OCI-LY7 (cell line): ENCODE results near the gene MCM5. TPM values are rescaled to one million over a fixed set of nuclear protein-coding genes. Genes with fewer than 3 reads are reported as not detected.
A peak's percentile ranks its signal among the peaks of the same experiment; 100 is the strongest.

Source experiments
- BruUV-seq: library from RNA; stranded (reverse); fragments of 400-500 nt; replicated peaks from 2 replicates; lab custom pipeline; 2021; lab: Mats Ljungman, UMichigan
- CTCF ChIA-PET: fragments of 300-600 bp; sonication (Branson Sonifier 250); formaldehyde crosslinking; loops from one replicate; lab custom pipeline; 2022; ENCODE audit warnings: antibody characterized with exemption; ENCODE audit not compliant: unreplicated experiment; lab: Charles Lee
- POLR2A ChIA-PET: fragments of 300-600 bp; sonication (Branson Sonifier 250); formaldehyde crosslinking; loops from one replicate; lab custom pipeline; 2022; ENCODE audit warnings: antibody characterized with exemption; lab: Charles Lee
- DNase-seq: peaks from one replicate; pipeline ENCODE4 v3.0.0-alpha.2; 2015; ENCODE audit warnings: low spot score
- H2AFZ ChIP-seq: fragments of 200-600 bp; sonication (generic), shearing (Covaris generic); 2 replicates; pipeline ENCODE4 v1.6.1; 2014; ENCODE audit warnings: mild to moderate bottlenecking, antibody characterized with exemption, low read length, moderate library complexity
- H3K27ac ChIP-seq: fragments of 200-600 bp; sonication (generic); 2 replicates; pipeline ENCODE4 v1.5.1; 2014; ENCODE audit warnings: mixed run types, low read depth, mild to moderate bottlenecking, moderate library complexity, low read length, inconsistent platforms; ENCODE audit not compliant: poor library complexity, severe bottlenecking
- H3K36me3 ChIP-seq: fragments of 200-600 bp; sonication (generic); 2 replicates; pipeline ENCODE4 v1.6.1; 2014; ENCODE audit warnings: mild to moderate bottlenecking, antibody characterized with exemption, low read length, moderate library complexity, mixed read lengths; ENCODE audit not compliant: insufficient read depth
- H3K4me1 ChIP-seq: fragments of 200-600 bp; sonication (generic); 2 replicates; pipeline ENCODE4 v1.5.1; 2014; ENCODE audit warnings: mild to moderate bottlenecking, low read length; ENCODE audit not compliant: insufficient read depth, poor library complexity, severe bottlenecking
- H3K4me2 ChIP-seq: fragments of 200-600 bp; sonication (generic); 2 replicates; pipeline ENCODE4 v1.6.1; 2014; ENCODE audit warnings: mild to moderate bottlenecking, low read length
- H3K4me3 ChIP-seq: fragments of 200-600 bp; sonication (generic); 2 replicates; pipeline ENCODE4 v1.5.1; 2014; ENCODE audit warnings: mild to moderate bottlenecking, low read depth, low read length; ENCODE audit not compliant: poor library complexity, severe bottlenecking
- H3K79me2 ChIP-seq: fragments of 200-600 bp; sonication (generic); 2 replicates; pipeline ENCODE4 v1.6.1; 2016; ENCODE audit warnings: low read depth, mild to moderate bottlenecking, low read length, moderate library complexity, mixed read lengths; ENCODE audit not compliant: insufficient read depth
- H3K9me2 ChIP-seq: fragments of 200-600 bp; sonication (generic); 2 replicates; pipeline ENCODE4 v1.6.1; 2016; ENCODE audit warnings: mild to moderate bottlenecking, low read length, mixed read lengths; ENCODE audit not compliant: insufficient read depth
- H3K9me3 ChIP-seq: fragments of 200-600 bp; sonication (generic); 2 replicates; pipeline ENCODE4 v1.6.1; 2014; ENCODE audit warnings: mild to moderate bottlenecking, mixed run types, low read length, mixed read lengths
- H4K20me1 ChIP-seq: fragments of 200-600 bp; sonication (generic); 2 replicates; pipeline ENCODE4 v1.6.1; 2014; ENCODE audit warnings: mild to moderate bottlenecking, antibody characterized with exemption, low read length, moderate library complexity, mixed read lengths; ENCODE audit not compliant: insufficient read depth
- CTCF ChIP-seq: fragments of 200-600 bp; sonication (generic); conservative IDR thresholded peaks from 2 replicates; pipeline ENCODE4 v1.5.1; 2014; ENCODE audit warnings: mild to moderate bottlenecking, antibody characterized with exemption, low read length, moderate library complexity, mixed read lengths
- EZH2phosphoT487 ChIP-seq: fragments of 200-600 bp; sonication (generic); IDR thresholded peaks from 2 replicates; pipeline ENCODE4 v1.6.1; 2018; ENCODE audit warnings: low read depth, borderline replicate concordance, mild to moderate bottlenecking, mixed run types, antibody characterized with exemption, low read length, moderate library complexity, mixed read lengths
- intact Hi-C: fragments of 100-400 bp; cut with micrococcal nuclease; formaldehyde crosslinking; loops from one replicate; pipeline ENCODE4 v1.10.0; 2022; ENCODE audit not compliant: unreplicated experiment
- total RNA-seq, 2 experiments: library from RNA; depleted of rRNA in 1 of 2; stranded (reverse); fragments of >200 nt in 1 of 2; shearing (Covaris generic) in 1 of 2; gene quantifications; 2 replicates each; pipeline ENCODE4 v1.2.3, GENCODE V29; 2014 to 2022

The MCM5 gene
- total RNA-seq, 2 experiments from 2014 or later, result 242 to 360 TPM

- no TSS peak for BruUV-seq
- POLR2A ChIA-PET, result interaction anchor here (0.5 to 1.1 kb wide), 5 partner anchors 12 to 81 kb away, joined by 3 to 5 read pairs (median 3); no protein-coding TSS in a partner anchor
- Histone ChIP-seq H3K4me1 (peaks cover 59% of the 10 kb centered on the region), H3K4me3 (no peak overlapping the region), H4K20me1 (no peaks in the 10 kb centered on the region), H3K79me2 (no peaks in the 10 kb centered on the region), H3K9me3 (no peaks in the 10 kb centered on the region), H3K27ac (no peak overlapping the region), H3K9me2 (no peaks in the 10 kb centered on the region), H3K4me2 (no peak overlapping the region), H2AFZ (no peak overlapping the region), H3K36me3 (no peaks in the 10 kb centered on the region)
- CTCF ChIA-PET, result interaction anchor here (1.2 kb wide), 1 partner anchor 33 kb away, joined by 3 read pairs; no protein-coding TSS in a partner anchor
- no peak for DNase-seq
- TF ChIP-seq CTCF (no peak), EZH2phosphoT487 (no peak)
- intact Hi-C loops, result loop anchor here (10.0 kb wide), 3 partner anchors 365 to 655 kb away; no protein-coding TSS in a partner anchor
Measured at GRCh38 chr22:35359380-35360065, 40.4 kb upstream of the MCM5 start.

- TF ChIP-seq CTCF (no peak), EZH2phosphoT487 (no peak)
- Histone ChIP-seq H3K4me2 (peak overlapping the region; percentile 30), H3K4me1 (peaks cover 52% of the 10 kb centered on the region), H3K36me3 (no peaks in the 10 kb centered on the region), H3K27ac (no peak overlapping the region), H3K9me3 (no peaks in the 10 kb centered on the region), H3K79me2 (no peaks in the 10 kb centered on the region), H3K9me2 (no peaks in the 10 kb centered on the region), H3K4me3 (no peak overlapping the region), H4K20me1 (no peaks in the 10 kb centered on the region), H2AFZ (peak overlapping the region; percentile 21; the same call in 1 of the 2 replicates)
- ChIA-PET CTCF (interaction anchor here (0.6 kb wide), 1 partner anchor 41 kb away, joined by 3 read pairs; no protein-coding TSS in a partner anchor), POLR2A (interaction anchor here (0.6 to 1.2 kb wide), 2 partner anchors 10 to 43 kb away, joined by 3 to 5 read pairs; no protein-coding TSS in a partner anchor)
- no peak for DNase-seq
- intact Hi-C loops, result no loop called here
- no TSS peak for BruUV-seq
Measured at GRCh38 chr22:35361001-35361558, 38.9 kb upstream of the MCM5 start.
